GM12892 (cell line): ENCODE measurements around the gene ATF6.

ENCODE experiments used
- POLR2A ChIP-seq: IDR thresholded peaks from 2 replicates; pipeline ENCODE4 v1.6.1; 2011; ENCODE audit warnings: low read depth, low read length, control low read depth
- POLR2AphosphoS5 ChIP-seq: IDR thresholded peaks from 2 replicates; pipeline ENCODE4 v1.6.1; 2011; ENCODE audit warnings: low read depth, low read length, control low read depth
- TAF1 ChIP-seq: IDR thresholded peaks from 2 replicates; pipeline ENCODE4 v1.6.1; 2011; ENCODE audit warnings: low read depth, mild to moderate bottlenecking, control low read depth, low read length, borderline replicate concordance

GRCh38 chr1:161843156-161843555 lies 77.0 kb downstream of the ATF6 start:
- TF ChIP-seq POLR2A (no peak), TAF1 (no peak), POLR2AphosphoS5 (no peak)
